RPMI8226 (cell line): ENCODE results near the gene KHDC3L.
"Not testable (repeated sequence)": the region's sequence is repeated elsewhere in the genome, so short reads cannot be mapped to it uniquely, and the experiment has no call there.

Experiments
- DNase-seq: peaks from one replicate; pipeline ENCODE4 v3.0.0-alpha.2; 2015

Gene KHDC3L

GRCh38 chr6:73371984-73372383, 9.5 kb downstream of the KHDC3L start:
- no peak for DNase-seq

GRCh38 chr6:73372516-73372915, 10.1 kb downstream of the KHDC3L start:
- no peak for DNase-seq

GRCh38 chr6:73375216-73375615, 12.8 kb downstream of the KHDC3L start:
- no peak for DNase-seq

GRCh38 chr6:73377225-73377624, 14.8 kb downstream of the KHDC3L start:
- no peak for DNase-seq

GRCh38 chr6:73381531-73381930, 19.1 kb downstream of the KHDC3L start:
- not testable (repeated sequence) for DNase-seq

DNA sequence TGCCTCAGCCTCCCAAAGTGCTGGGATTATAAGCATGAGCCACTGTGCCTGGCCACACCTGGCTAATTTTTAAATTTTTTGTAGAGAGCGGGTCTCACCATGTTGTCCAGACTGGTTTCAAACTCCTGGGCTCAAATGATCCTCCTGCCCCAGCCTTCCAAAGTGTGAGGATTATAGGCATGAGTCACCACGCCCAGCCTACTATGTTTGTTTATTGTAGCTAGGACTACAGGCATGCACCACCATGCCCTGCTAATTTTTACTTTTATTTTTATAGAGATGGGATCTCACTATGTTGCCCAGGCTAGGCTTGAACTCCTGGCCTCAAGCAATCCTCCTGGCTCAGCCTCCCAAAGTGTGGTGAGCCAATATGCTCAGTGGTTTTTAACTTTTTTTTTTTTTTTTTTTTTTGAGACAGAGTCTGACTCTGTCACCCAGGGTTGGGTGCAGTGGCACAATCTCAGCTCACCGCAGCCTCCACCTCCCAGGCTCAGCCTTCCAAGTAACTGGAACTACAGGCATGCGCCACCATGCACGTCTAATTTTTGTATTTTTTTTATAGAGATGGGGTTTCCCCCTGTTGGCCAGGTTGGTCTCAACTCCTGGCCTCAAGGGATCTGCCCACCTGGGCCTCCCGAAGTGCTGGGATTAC, 20.1 kb downstream of the KHDC3L start:
- DNase-seq: no peak

DNA sequence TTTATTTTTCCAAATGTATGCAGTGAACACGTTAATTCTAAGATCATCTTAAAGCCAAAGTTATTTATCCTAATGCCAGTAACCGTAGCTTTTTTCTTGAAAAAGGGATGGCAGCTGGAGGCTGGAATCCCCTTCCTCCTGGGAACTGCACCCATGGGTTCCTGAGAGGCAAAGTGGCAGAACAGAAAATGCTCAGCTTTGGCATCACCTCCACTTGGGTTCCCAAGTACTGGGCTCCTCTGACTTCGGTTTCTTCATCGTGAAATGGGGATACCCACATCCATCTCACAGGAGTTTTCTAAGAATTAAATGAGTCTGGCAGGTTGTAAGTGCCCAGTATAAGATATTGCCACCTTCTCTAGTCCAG, 26.0 kb downstream of the KHDC3L start:
- no peak for DNase-seq

DNA sequence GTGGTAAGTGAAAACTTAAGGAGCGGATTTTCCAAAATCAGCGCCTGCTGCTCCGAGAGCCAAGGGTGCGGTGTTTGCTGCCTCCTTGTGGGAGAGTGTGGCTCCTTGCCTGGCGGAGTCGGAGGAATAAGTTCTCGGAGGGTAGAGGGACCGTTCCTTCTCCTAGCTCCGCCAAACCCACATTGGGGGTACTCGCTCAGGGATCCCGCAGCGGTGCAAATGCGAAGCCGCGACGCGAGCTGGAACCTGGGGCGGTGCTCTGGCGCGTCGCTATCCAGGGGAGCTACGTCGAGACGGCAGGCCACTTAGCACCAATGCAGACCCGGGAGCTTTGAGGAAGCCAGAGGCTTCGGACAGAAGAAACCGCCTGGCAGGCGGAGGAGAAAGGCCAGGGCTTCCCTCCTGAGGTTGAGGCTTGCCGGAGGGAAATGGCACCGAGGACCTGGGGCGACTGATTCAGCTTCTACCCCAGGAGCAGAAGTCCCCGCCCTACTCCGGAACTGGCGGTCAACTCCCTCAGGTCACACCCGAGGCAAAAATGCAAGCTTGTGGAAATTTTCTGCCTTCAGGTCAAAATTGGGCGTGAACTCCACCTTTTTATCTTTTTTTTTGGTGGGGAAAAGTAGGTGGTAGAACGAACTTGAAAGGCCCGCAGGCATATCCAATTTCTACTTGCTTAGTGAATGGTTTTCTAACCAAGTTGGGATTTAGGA, 26.5 kb downstream of the KHDC3L start:
- peak; percentile 100 for DNase-seq

DNA sequence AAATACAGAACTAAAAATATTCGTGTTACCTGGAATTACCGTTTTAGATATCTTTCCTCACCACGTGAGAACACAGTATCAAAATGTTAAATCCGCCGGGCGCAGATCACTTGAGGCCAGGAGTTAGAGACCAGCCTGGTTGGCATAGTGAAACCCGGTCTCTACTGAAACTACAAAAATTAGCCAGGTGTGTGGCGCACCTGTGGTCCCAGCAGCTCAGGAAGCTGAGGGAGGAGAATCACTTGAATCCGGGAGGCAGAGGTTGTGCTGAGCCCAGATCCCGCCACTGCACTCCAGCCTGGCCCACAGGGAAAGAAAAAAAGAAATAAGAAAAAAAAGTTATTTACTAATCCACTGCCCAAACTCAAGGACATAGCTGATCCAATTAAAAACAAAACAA, 27.4 kb downstream of the KHDC3L start:
- DNase-seq: peak; percentile 97

DNA sequence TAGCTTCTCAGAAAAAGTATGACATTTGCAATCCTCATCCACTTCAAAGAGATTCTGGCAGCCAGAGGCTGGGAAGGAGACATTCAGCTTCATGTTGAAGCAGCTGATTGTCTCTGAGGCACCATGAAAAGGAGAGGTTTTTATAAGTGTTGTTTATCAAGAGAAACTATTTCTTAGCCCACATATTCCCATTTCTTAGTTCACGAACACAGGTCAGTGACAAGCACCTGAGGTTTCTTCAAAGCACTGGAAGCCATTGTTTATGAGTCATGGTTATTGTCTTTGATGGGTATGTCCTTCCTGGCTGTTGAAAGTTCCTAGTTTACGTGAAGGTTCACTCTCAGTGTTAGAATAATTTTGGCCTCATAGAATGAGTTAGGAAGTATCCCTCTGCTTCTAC, 29.2 kb downstream of the KHDC3L start:
- no peak for DNase-seq

GRCh38 chr6:73392188-73392587, 29.7 kb downstream of the KHDC3L start:
- peak; percentile 44 for DNase-seq

- no peak for DNase-seq
These were observed 30.8 kb downstream of the KHDC3L start for GRCh38 chr6:73393278-73393677.

GRCh38 chr6:73394577-73395354, 32.3 kb downstream of the KHDC3L start, which contains the start of gene DDX43:
Gene DDX43, plus strand, starts transcription at chr6:73394828. Its CDS starts 78 bp downstream, at chr6:73394906.
- no peak for DNase-seq

- DNase-seq: no peak
These were observed 33.4 kb downstream of the KHDC3L start for GRCh38 chr6:73395875-73396274.

DNA sequence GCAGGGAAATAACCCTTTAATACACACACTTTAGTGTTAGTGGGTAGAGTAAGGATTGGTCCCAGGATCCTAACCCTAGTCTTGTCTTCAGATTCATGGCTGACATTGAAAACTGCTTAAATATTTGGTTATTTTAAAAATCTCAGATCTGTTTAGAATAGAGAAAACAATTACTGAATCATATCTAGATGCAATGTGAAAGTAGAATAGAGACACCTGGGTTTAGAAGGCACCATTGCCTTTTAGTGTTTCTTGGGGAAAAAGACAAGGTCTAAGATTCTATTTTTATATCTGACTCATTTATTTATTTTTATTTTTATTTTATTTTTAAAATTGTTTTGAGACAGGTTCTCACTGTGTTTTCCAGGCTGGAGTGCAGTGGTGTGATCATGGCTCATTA, 38.2 kb downstream of the KHDC3L start:
- DNase-seq: no peak

- no peak for DNase-seq
These were observed 46.9 kb downstream of the KHDC3L start for GRCh38 chr6:73409395-73409794.

GRCh38 chr6:73413102-73413501, 50.6 kb downstream of the KHDC3L start:
- no peak for DNase-seq
